GM18873 (cell line): Measurements from ENCODE around the gene JAZF1.
"Not testable (repeated sequence)": the region's sequence is repeated elsewhere in the genome, so short reads cannot be mapped to it uniquely, and the experiment has no call there.

Source experiments
- ATAC-seq: cut with Tn5 transposase; IDR thresholded peaks from one replicate; pipeline ENCODE4 v1.9.1; 2021; ENCODE audit warnings: mild to moderate bottlenecking, moderate library complexity, moderate number of reproducible peaks; ENCODE audit not compliant: unreplicated experiment, low FRiP score

The JAZF1 gene

GRCh38 chr7:27869056-27869455 lies 311.5 kb downstream of the JAZF1 start:
- no peak for ATAC-seq

GRCh38 chr7:27868131-27868550 lies 312.5 kb downstream of the JAZF1 start:
- ATAC-seq, result no peak

- ATAC-seq, result no peak
These were observed 313.5 kb downstream of the JAZF1 start for GRCh38 chr7:27866828-27867672.

DNA sequence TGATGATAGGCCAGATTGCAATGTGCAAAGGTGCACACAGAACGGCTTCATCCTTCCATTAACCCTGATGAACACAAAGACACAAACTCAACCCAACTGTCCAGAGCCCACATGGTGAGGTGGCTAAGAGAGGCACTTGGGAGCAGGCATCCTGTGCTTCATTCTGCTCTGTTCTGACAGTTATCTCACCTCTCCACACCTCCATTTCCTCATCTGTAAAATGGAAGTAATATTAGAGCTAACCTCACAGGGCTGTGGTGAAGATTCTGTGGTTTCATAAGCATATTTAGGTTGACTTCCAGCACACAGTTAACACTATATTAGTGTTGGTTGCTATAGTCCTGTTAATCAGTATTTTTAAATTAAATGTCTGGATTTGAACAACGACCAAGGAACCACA lies 314.3 kb downstream of the JAZF1 start:
- no peak for ATAC-seq

GRCh38 chr7:27863880-27864279 lies 316.7 kb downstream of the JAZF1 start:
- ATAC-seq, result no peak

DNA sequence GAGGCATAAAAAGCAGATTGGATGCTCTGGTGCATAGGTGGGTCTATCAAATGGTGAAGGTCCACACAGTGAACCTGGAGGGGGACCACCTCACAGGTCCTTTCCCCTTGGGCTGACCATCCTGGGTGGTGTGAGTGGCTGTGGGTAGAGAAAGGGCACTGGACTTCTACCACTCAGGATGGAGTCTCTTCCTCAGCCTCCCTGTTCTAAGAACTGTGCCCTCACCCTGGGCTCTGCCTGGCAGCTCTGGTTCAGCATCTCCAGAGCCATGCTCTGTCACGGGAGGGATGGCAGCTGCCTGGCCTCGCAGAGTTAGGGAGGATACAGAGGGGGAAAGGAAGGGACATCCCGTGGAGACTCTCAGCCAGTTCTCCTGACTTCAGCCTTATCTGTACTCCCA lies 318.8 kb downstream of the JAZF1 start:
- ATAC-seq, result no peak

GRCh38 chr7:27860800-27861199 lies 319.8 kb downstream of the JAZF1 start:
- ATAC-seq, result no peak

- not testable (repeated sequence) for ATAC-seq
These were observed 323.7 kb downstream of the JAZF1 start for GRCh38 chr7:27856703-27857485.

DNA sequence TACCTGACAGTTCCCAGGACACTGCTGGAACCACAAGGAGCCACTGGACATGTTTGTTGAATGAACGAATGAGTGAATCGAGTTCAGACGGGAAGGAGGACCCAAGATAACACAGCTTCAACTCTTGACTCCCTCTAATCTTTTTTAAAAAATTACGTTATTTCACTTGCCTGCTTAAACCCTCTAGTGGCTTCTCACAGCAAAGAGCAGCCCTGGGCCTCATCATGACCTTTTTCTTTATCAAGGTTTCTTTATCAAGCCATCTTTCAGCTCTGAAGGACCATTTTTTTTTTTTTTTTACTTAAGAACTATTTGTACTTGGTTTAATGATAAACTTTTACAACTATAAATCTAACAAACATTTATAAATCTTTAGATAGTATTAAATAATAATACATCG lies 330.1 kb downstream of the JAZF1 start:
- ATAC-seq, result no peak

GRCh38 chr7:27846388-27846787 lies 334.2 kb downstream of the JAZF1 start:
- no peak for ATAC-seq

GRCh38 chr7:27843584-27844305 lies 336.9 kb downstream of the JAZF1 start:
- ATAC-seq, result no peak

- ATAC-seq, result no peak
These were observed 337.7 kb downstream of the JAZF1 start for GRCh38 chr7:27842851-27843250.

GRCh38 chr7:27842094-27842692 lies 338.4 kb downstream of the JAZF1 start:
- ATAC-seq, result no peak

DNA sequence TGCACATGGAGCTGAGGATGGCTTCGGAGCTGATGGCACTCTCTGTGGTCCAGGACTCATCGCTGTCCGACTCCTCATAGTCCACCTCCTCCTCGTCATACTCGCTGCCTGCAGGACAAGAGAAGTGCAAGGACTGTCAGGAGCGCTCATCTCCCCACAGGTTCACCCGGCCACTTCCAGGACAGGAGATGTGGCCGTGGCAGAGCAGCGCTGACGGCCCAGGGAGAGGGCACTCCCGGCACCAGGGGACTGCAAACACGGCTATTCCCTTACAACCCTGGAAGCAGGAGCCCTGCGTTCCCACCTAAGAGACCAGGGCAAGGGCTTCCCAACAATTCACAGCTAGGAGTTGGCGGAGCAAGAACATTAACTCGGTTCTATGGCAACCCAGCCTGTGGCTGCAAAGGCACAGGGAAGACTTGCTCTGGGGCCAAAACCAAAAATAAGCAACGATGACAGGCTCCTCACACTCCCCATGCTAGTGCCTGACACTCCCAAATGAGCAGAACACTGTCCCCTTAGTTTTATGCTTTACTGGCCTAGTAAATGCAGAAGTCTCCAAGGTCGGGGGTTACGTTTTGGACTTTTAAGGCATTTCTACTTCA lies 339.7 kb downstream of the JAZF1 start:
- no peak for ATAC-seq

DNA sequence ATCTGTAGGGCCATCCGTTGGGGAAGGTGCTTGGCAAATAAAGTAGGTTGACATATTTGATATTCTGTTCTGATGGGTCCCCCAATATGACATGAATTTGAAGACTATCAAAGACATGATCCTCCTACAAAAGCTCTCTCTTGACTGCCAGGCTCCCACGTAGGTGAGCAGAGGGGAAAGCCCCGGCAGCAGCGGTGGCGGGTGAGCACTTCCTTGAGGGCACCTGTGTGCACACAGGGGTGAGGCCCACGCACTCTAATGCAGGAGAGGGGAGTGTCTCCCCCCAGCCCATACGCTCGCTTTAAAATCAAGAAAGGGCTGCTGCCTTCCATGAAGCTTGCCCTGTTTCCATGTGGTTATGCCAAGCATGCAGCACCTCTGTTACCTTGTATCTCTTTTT lies 340.3 kb downstream of the JAZF1 start:
- ATAC-seq, result no peak

DNA sequence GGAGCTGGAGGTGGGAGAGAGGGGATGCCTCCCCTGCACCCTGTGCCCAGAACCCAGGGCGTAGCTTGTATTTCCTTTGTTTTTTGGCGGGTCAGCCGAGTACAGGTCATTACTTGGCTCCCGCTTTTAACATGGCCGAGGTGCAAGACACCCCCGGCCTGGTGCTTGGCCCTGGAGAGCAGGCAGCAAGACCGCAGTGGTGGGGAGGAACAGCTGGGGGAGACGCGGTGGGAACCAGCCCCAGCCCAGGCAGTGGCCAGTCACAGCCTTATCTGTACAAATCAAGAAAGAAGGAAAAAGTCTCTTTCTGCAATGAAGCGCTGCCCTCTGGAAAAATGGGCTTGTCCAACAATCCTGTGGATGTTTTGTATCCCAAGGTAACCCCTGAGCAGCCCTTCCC lies 341.5 kb downstream of the JAZF1 start:
- no peak for ATAC-seq

- ATAC-seq, result no peak
These were observed 344.1 kb downstream of the JAZF1 start for GRCh38 chr7:27836536-27836935.

DNA sequence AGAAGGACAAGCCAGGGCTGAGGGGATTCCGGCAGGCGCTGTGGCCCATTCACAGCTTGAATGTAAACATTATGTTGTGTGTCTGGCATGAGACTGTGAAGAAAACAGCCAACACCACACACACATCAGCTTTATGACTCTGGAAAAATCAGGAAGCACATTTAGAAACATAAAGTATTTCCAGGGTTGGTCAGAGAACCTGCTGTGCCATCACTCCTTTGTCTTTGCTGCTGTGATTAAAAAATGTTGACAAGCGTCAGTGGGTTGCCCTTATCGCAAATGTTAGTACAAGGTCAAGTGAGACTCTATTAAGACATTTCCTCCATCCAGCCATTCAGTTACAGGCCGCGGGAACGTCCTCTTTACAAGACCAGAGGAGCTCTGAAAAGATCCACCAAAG lies 345.2 kb downstream of the JAZF1 start:
- ATAC-seq, result no peak

GRCh38 chr7:27834179-27834921 lies 346.2 kb downstream of the JAZF1 start:
- ATAC-seq, result no peak

DNA sequence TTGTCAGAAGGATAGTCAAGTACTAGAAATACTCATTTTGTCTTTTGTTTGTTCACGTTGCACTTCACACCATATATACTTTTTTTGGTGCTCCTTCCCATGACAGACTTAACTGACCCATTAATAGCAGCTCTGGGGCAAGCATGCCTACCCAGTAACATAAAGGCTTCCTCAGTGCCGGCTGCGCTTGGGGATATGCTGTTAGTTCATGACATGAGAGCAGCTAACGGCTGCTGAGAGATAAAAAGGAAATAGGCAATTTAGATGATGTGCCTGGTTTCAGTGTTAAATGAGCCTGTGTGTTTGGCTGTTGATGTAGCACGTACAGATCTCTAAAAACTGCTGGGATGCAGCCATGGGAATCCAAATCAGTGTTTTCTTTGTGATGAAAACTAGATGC lies 354.2 kb downstream of the JAZF1 start:
- no peak for ATAC-seq
